GM19467 (cell line): ENCODE results near the gene RAB11FIP4.

Experiments
- ATAC-seq: cut with Tn5 transposase; IDR thresholded peaks from one replicate; pipeline ENCODE4 v1.9.1; 2021; ENCODE audit warnings: mild to moderate bottlenecking, moderate library complexity; ENCODE audit not compliant: unreplicated experiment

Gene RAB11FIP4

GRCh38 chr17:31561469-31562375 lies 170.2 kb downstream of the RAB11FIP4 start:
- no peak for ATAC-seq

DNA sequence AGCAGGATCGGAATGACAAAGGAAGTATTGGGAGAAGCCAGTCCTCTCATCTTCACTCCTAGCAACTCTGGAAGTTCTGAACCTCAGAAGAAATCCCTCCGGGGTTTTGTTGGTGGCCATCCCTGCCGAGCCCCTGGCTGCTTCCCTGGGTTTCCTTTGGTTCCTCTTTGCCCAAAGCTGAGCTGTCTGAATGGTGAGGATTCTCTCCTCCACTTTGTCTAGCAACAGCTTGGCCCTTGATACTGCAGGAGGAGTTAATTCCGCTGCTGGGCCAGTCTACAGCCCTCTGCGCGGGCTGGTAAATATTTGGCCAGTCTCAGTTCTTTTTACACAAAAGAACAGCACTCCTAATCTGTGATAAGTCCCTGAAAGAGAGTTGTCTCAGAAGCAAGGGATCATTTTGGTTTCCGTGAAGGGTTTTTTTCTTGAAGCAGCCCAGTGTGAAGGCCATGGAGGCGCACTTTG lies 170.9 kb downstream of the RAB11FIP4 start:
- no peak for ATAC-seq

DNA sequence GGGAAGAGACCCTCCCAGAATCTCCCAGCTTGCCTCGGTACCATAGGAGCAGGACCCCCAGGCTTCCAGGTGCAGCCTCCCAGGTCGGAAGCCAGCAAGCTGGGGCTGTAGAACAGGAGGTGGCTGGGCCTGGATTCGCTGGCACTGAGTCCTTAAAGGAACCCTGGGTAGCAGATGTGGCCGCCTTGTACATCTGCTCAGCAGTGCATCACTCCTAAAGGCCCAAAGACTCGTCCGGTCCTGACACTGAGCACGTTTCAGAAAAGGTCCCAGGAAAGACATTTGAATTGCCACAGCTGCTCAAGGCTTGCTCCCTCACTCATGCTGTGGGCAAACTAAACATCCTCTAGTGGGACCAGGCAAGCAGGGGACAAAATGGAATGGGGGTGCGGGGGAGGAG lies 172.8 kb downstream of the RAB11FIP4 start:
- ATAC-seq = no peak

DNA sequence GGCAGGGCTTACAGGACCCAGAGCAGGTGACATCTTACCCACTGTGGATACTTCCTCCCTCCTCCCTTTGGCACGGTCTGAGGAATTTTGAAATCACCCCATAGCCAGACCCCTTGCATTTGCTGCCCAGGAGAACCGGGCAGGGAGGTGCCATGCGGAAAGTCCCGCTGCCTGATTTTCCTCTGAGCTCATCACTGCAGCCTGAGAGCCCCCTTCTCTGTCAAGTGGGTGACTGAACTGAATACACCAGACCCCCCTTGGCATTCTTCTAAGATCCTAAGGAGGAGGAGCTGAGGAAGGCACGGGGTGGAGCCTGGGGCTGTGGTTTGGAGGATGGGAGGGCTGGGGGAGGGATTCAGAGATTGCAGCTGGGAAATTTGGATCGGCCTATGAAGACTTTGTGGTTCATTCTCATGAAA lies 173.4 kb downstream of the RAB11FIP4 start:
- no peak for ATAC-seq

DNA sequence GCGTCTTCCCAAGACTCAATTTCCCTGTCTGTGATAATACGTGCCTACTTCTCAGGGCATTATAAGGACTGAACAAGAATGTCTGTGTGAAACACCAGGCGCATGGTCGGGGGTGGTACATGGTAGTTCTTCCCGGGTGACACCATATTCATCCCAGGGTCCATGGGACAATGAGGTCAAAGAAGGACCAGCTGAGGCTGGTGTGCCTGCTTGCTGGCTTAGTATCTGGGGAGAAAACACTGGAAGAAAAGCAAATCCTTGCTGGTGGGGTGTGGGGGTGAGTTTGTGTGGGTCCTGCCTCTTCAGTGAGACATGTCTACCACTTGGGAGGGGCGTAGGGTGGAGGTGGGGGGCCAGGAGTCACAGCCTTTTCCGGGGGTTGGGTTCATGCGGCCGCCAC lies 174.2 kb downstream of the RAB11FIP4 start:
- ATAC-seq = no peak

GRCh38 chr17:31566247-31566991 lies 174.9 kb downstream of the RAB11FIP4 start:
- ATAC-seq = no peak

DNA sequence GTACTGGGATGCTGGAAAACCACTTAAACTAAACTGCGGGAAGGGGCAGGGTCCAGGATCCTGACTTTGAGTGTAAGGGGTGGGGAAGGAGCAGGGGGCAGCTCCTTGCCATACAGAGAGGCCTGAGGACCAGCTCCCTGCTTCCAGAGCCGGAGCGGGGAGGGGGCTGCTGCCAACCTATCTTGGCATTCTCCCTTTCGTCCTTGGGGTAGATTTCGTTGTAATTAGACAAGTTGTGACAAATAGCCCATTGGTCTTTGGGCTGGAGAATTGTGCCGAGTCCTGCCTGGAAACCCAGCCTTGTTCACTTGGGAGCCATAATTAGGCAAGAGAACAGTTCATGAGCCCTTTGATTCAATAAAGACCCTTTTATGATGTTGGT lies 175.5 kb downstream of the RAB11FIP4 start:
- ATAC-seq = no peak

- no peak for ATAC-seq
Observed at GRCh38 chr17:31568121-31568520, 176.6 kb downstream of the RAB11FIP4 start.

DNA sequence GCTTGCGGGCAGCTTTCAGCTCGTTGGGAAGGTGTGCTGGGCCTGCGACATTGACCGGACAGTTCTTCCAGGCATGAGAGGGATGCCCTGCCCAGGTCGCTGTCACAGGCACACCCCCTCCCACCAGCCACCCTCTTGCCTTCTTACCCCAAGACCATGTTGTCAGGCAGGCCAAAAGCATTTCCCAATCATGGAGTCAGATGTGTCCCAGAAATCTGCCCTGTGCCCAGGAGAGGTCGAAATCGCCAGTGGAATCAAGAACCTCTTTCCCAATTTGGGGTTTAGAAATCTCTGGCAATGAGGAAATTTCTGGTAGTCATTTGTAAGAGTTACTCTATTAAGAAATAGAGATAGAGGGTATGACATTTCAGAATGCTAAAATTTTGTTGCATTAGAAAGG lies 177.1 kb downstream of the RAB11FIP4 start:
- ATAC-seq = no peak

DNA sequence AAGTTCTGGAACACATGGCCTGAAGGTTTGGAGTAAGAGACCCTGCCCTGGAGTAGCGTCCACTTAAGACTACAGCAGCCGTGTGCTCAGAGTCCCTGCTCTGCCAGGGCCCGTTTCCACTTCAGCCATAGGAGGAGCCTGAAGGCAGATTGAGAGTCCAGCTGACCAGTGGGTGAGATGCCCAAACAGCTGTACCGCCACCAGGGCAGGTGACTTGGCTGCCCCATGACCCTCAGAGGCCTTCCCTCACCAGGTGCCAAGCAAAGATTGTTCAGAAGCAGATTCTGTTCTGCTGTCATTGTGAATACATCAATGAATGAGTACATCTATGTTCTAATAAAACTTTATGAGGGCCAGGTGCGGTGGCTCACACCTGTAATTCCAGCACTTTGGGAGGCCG lies 178.8 kb downstream of the RAB11FIP4 start:
- ATAC-seq = no peak

DNA sequence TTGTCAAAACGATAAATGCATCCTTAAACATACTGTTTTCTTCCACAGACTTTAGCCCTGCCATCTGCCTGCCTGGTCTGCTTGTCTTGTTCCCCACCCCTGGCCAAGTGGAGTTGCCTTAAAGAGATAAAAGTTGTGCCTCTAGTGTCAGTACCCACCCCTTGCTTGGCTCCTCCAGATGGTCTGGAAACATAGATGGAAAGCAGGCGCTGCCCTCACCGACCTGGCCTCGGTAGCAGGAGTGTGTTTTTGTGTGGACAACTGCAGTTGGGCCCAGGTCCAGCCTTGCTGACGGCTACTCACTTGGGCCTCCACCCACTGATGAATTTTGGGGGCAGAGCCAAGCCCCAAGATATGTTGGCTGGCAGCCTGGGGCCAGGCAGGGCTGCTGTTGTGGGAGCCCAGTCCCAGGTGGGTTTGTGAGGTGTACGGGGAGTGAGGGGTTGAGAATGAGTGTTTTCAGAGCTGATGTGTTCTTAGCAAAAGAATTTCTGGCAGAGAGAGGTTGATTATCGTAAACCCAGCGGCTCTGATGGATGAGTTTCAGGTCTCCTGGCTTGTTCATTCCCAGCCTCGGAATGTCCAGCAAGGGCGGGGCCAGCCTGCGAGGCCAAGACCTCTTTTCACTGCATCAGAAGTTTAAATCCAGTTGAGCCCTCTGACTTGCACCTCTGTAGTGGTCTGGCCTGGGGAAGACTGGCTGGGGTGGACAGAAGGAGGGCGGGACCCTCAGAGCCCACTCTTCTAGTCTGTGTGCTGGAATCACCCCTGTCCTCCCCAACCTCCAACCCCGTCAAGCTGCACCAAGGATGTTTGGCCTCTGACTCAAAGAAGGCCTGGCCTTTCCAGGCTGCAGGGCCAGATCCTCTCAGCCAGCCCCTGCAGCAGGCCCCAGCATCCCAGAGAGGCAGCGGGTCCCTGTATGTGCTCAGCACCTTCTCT lies 179.7 kb downstream of the RAB11FIP4 start:
- no peak for ATAC-seq

DNA sequence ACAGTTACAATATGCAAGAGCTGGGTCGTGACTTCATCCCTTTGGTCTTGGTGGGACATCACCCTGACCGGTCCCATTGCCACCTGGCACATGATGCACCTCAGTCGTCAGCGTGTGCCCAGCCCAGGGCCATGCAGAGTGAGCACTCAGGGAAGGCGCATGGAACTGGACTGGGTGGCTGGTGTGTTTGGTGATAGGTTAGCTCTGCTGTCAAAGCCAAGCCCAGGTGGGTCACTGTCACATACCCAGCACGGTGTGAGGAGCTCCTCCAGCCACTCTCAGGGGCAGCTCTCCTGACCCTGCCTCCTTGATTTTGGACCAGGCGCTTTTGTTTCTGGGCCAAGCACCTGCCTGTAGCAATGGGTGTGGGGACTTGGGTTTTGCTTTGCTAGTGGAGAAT lies 180.9 kb downstream of the RAB11FIP4 start:
- ATAC-seq = no peak

GRCh38 chr17:31573047-31573446 lies 181.6 kb downstream of the RAB11FIP4 start:
- no peak for ATAC-seq

DNA sequence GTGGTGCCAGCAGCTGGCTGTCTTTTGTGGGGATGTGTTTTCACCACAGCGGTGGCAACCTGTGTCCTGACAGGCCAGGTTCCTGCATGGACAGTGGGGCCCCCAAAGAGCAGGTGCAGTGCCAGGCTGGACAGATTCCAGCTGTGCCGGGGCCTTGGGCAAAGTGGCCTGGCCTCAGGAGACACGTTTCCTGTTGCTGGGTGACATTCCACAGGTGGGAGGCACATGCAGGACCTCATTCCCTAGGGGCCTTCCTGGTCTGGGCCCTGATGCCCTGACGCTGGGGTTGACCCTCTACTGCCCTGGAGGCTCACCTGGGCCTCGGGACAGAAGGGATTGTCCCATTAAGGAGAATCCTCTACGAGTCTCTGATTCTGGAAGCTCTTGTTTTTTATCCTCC lies 182.4 kb downstream of the RAB11FIP4 start:
- no peak for ATAC-seq

- ATAC-seq = no peak
Observed at GRCh38 chr17:31574458-31574857, 183.0 kb downstream of the RAB11FIP4 start.

DNA sequence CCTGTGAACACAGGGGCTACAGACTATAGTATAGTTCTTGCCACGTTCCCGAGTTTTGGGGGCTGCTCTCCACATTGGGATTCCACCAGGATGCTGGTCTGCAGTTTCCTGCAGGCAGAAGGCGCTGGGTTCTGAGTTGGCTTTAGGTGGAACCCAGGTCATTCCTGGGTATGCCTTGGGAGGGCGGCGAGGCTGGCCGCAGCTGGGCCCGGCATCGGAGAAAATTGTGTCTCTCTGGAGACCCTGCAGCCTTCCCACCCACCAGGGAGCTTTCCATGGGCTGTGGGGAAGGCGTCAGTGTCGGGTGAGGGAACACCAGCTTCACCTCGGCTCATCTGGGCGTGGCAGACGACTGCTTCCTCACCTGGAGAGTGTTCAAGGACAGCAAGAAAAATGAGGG lies 183.6 kb downstream of the RAB11FIP4 start:
- no peak for ATAC-seq

DNA sequence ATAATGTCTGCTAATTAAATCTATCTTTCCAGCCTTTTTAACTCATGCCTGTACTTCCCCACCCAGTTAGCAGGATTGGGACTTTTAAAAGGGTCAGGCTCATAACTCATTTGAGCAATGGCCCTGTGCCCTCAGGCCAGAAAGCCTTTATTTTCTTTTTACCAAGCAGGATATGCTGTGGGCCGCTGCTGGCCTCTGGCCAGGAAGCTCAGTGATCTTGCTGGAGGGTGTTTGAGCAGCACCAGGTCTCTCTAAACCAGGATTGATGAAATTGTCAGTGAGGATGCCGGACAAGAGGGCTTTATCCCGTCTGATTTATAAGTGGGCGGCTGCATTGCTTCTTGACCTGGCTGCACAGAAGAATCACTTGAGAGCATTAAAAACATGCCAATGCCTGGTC lies 187.8 kb downstream of the RAB11FIP4 start:
- no peak for ATAC-seq

DNA sequence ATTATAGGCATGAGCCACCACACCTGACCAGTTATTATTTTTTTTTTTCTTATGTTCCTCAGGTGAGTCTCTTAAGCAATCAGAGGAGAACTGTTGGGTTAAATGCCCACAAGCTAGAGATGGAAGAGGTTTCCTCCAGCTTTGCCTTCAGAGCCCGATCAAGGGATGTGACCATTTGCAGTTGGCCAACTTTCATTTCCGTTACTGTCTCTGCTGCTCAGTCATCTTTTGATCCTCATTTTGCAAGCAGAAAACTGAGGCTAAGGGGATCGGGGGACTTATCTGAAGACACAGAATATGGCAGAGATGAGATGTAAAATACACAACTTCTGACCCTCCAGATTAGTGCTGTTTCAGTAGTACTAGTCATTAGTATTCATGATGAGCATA lies 188.8 kb downstream of the RAB11FIP4 start:
- no peak for ATAC-seq

DNA sequence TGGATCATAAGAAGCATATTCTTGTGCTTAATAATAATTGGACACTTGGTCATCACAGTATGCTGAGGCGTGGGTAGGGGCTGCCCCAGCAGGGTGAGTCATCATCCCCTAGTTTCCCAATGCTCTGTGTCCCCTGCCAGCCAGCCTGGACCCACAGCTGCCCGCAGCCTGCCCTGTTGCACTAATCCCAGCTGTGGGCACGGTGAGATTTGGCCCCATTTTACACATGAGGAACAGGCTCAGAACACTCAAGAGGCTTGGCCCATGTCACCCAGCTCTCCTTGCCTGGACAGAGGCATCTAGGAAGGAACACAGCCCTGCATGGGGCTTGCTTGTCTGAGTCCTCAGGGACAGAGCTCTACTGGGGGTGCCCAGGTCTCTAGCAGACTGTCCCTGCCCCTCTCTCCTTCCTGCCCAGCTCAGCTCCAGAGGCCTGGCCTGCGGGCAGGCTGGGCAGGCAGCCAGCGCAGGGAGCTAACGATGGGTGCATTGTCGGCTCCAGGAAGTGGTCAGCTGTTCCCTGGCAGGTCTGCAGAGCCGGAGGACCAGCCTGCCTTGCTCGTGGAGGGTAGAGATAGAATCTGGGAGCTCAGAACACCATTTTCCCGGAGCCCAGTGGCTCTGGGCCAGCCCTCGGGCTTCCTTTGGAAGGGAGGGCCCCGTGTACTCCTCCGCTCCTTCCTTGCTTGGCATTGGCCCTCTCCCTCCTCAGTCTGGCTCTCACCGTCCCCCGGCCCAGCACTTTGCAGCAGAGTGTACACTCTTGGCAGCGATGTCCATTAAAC lies 189.4 kb downstream of the RAB11FIP4 start:
- ATAC-seq = no peak

DNA sequence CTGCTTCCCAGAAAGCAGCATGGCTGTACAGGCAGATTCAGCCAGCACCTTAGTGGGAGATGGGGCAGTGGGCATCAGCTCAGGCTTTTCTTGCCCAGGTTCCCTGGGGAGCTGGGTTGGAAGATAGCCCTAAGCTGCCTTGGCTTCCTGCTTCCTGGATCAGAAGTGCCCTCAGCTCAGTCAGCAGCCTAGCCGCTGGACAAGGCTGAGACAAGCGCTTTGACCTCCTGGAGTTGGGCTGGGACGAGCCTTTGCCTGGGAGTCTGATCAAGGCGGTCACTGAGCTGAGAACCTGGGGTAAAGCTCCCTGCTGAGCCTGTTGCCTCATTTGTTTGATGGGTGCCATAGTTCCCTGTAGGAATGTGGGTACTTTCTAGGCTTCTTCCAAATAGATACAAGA lies 190.0 kb downstream of the RAB11FIP4 start:
- ATAC-seq = no peak
